Measurements from ENCODE around the gene SCYGR5.
"Not testable (repeated sequence)": the region's sequence is repeated elsewhere in the genome, so short reads cannot be mapped to it uniquely, and the experiment has no call there.

The SCYGR5 gene, protein sequence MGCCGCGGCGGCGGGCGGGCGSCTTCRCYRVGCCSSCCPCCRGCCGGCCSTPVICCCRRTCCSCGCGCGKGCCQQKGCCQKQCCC

GRCh38 chr2:227666631-227667170, at the start of gene SCYGR5:
SCYGR5 (plus strand) TSS chr2:227666804; CDS start chr2:227666804, 0 bp downstream.
- not testable (repeated sequence) for TF ChIP-seq GATA2, GATA3 (IDR thresholded peaks at IDR 0.05; ENCODE audit: low read depth, low read length)

DNA sequence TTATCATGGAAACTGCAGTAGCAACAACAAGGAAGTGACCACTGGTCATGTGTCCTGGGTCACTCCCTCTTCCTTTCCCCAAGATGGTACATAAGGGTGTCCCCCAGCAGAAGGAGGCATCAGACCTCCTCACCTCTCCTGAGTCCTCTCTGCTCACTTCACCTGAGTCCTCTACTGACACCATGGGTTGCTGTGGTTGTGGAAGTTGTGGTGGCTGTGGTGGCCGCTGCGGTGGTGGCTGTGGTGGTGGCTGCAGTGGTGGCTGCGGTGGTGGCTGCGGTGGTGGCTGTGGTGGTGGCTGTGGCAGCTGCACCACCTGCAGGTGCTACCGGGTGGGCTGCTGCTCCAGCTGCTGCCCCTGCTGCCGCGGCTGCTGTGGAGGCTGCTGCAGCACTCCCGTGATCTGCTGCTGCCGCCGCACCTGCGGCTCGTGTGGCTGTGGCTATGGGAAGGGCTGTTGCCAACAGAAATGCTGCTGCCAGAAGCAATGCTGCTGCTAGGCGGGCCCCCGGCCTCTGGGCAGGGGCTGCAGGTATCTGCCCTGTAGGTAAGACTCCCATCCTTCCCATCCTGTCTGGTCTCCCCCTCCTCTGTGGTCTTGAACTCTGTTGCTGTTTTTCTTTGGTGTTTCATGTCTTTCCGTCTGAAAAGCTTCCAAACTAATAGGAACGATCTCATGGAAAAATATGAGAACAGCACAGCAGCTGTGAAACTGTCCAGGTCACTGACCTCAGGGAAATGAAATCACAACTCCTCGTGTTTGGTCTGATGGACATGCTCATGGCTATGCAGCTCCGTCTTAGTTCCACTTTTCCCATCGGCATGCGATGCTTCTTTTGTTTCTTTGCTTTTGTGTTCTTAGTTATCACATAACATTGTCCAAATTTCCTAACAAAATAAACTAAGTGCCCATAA, 49.0 kb upstream of the SCYGR5 start, which contains the start of gene SCYGR4:
Gene SCYGR4, plus strand, starts transcription at position 183 of the 915 bp plus-strand sequence. Its CDS starts 0 bp downstream, at position 183.
- TF ChIP-seq GATA3 (IDR thresholded peaks at IDR 0.05; ENCODE audit: low read depth, low read length) (no peak), GATA2 (IDR thresholded peaks at IDR 0.05; ENCODE audit: low read depth, low read length) (no peak)

DNA sequence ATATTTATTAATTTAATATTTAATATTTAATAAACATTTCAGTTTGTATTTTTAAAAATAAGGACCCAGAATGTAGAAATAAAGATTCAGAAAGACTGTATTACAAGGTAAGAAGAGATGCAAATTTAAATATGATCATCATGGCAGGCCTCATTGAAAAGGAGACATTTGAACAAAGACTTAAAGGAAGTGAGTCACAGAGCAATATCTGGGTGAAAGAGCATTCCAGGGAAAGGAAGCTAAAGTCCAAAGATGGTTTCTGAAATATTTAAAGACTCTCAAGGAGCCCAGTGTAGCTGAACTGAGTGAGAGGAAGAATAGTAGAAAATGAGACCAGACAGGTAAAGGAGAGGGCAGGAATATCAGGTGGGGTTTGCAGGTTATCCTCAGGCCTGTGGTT, 43.4 kb upstream of the SCYGR5 start:
- TF ChIP-seq GATA3 (IDR thresholded peaks at IDR 0.05; ENCODE audit: low read depth, low read length) (no peak), GATA2 (IDR thresholded peaks at IDR 0.05; ENCODE audit: low read depth, low read length) (no peak)

GRCh38 chr2:227625420-227625819, 41.2 kb upstream of the SCYGR5 start:
- no peak for TF ChIP-seq GATA2 (IDR thresholded peaks at IDR 0.05; ENCODE audit: low read depth, low read length)
- no peak for TF ChIP-seq GATA3 (IDR thresholded peaks at IDR 0.05; ENCODE audit: low read depth, low read length)

DNA sequence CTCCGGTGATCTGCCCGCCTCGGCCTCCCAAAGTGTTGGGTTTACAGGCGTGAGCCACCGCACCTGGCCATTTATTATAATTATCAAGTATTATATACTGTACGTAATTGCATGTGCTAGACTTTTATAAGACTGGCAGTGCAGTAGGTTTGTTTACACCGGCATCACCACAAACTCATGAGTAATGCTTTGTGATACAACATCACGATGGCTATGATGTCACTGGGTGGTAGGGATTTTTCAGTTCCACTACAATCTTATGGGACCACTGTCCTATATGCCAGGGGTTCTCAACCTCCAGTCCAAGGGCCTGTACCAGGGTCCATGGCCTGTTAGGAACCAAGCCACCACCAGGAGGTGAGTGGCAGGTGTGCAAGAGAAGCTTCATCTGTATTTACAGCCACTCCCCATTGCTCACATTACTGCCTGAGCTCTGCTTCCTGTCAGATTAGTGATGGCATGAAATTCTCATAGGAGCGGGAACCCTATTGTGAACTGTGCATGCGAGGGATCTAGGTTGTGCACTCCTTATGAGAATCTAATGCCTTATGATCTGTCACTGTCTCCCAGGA, 39.9 kb upstream of the SCYGR5 start:
- TF ChIP-seq GATA3 (IDR thresholded peaks at IDR 0.05; ENCODE audit: low read depth, low read length) (no peak), GATA2 (IDR thresholded peaks at IDR 0.05; ENCODE audit: low read depth, low read length) (no peak)

DNA sequence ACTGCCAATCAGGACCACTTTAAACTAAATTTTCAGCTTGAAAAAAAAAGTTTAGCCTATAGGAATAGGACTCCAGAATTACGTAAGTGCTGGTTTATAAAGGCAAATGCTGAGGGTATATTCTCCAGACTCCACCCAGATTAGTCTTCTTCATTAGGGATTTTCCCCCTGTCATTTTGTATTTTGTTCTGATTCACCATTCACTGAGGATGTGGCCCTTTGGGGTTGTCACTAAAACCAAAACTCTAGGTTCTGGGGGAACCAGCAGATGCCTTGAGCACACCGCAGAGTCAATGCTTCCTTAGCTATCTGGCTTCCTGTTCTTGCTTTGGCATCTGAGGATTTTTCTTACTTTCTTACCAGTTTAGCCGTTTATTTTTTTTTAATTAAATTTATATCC, 38.8 kb upstream of the SCYGR5 start:
- no peak for TF ChIP-seq GATA3 (IDR thresholded peaks at IDR 0.05; ENCODE audit: low read depth, low read length)
- TF ChIP-seq GATA2 (IDR thresholded peaks at IDR 0.05; ENCODE audit: low read depth, low read length): no peak

- no peak for TF ChIP-seq GATA2 (IDR thresholded peaks at IDR 0.05; ENCODE audit: low read depth, low read length)
Measured at GRCh38 chr2:227629435-227629834, 37.2 kb upstream of the SCYGR5 start.

- TF ChIP-seq GATA3 (IDR thresholded peaks at IDR 0.05; ENCODE audit: low read depth, low read length): no peak
- no peak for TF ChIP-seq GATA2 (IDR thresholded peaks at IDR 0.05; ENCODE audit: low read depth, low read length)
Measured at GRCh38 chr2:227630322-227630721, 36.3 kb upstream of the SCYGR5 start.

DNA sequence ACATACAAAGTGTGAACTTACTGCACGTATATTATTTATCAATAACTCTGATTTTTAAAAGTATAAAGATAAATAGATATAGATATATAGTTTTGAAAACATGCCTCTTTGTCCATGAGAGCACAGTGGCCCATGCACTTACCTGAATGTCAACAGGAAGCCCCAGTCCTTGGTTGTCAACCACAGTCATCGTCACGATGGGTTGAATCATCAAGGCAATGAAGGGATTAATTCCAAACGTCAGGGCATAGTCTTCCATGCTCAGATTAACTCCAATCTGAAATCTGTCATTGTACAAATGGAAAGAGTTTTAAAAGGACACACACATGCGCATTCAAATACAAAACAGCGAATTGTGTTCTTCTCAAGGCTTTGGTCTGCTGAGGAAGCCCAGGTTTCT, 33.8 kb upstream of the SCYGR5 start:
- TF ChIP-seq GATA3 (IDR thresholded peaks at IDR 0.05; ENCODE audit: low read depth, low read length) (no peak), GATA2 (IDR thresholded peaks at IDR 0.05; ENCODE audit: low read depth, low read length) (no peak)

- TF ChIP-seq GATA3 (IDR thresholded peaks at IDR 0.05; ENCODE audit: low read depth, low read length) (no peak), GATA2 (IDR thresholded peaks at IDR 0.05; ENCODE audit: low read depth, low read length) (no peak)
Measured at GRCh38 chr2:227634201-227634600, 32.4 kb upstream of the SCYGR5 start.

- TF ChIP-seq GATA2 (IDR thresholded peaks at IDR 0.05; ENCODE audit: low read depth, low read length) (no peak), GATA3 (IDR thresholded peaks at IDR 0.05; ENCODE audit: low read depth, low read length) (no peak)
Measured at GRCh38 chr2:227642656-227643055, 23.9 kb upstream of the SCYGR5 start.

DNA sequence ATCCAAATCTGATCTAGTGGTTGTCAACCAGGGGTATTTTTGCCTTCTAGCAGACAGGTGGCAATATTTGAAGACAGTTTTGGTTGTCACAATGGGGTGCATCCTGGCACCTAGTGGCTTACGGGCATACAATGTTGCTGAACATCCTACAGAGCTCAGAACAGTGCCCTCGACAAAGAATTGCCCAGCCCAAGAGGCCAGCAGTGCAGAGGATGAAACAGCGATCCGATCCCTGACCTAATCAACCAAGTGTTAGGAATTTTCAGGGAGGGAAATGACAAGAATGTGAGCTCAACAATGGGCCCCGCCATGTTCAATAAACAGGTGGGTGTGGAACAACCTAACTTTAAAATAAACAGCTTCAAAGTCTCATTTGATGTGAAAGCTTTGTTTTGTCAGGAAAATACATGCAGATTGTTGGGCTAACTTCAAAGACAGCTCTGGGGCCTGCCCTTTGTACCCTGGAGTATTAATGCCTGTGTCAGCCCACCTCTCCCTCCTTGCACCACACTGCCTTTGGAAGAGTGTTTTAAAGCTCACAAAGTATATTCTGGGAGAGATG, 22.5 kb upstream of the SCYGR5 start:
- no peak for TF ChIP-seq GATA2 (IDR thresholded peaks at IDR 0.05; ENCODE audit: low read depth, low read length)

- TF ChIP-seq GATA2 (IDR thresholded peaks at IDR 0.05; ENCODE audit: low read depth, low read length) (no peak), GATA3 (IDR thresholded peaks at IDR 0.05; ENCODE audit: low read depth, low read length) (no peak)
Measured at GRCh38 chr2:227653419-227653818, 13.2 kb upstream of the SCYGR5 start.

DNA sequence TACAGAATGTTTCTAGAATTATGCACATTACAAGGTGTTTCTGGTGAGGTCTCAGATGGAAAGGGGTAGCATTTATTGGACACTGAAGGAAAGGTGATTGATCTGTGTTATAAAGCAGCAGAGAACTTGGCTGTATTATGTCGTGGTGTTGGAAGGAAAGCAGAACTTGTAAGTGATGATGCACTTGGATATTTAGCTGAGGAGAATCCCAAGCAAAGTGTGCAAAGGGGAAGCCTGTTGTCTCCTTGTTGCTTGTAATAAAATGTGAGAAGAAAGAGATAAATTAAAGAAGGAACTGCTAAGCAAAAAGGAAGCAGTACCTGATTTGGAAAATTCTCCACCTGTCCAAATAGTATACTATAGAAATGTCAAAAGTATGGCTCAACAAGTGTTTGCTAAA, 12.2 kb upstream of the SCYGR5 start:
- TF ChIP-seq GATA2 (IDR thresholded peaks at IDR 0.05; ENCODE audit: low read depth, low read length) (no peak), GATA3 (IDR thresholded peaks at IDR 0.05; ENCODE audit: low read depth, low read length) (no peak)
